BJ (cell line): ENCODE measurements around the gene GPX5. TPM values are rescaled to one million over a fixed set of nuclear protein-coding genes. Genes with fewer than 3 reads are reported as not detected.

ENCODE experiments used
- CTCF ChIA-PET: fragments of 350-600 bp; formaldehyde crosslinking; extraction: SDS; loops from one replicate; lab custom pipeline; 2021; ENCODE audit warnings: antibody characterized with exemption, inconsistent platforms; lab: Yijun Ruan, JAX
- POLR2A ChIA-PET: fragments of 300-600 bp; sonication (Branson Sonifier 250); formaldehyde crosslinking; extraction: SDS; loops from one replicate; lab custom pipeline; 2021; ENCODE audit warnings: antibody characterized with exemption; lab: Charles Lee
- DNase-seq: peaks from one replicate; pipeline ENCODE4 v3.0.0-alpha.2; 2011; ENCODE audit warnings: low read depth
- H3K27me3 ChIP-seq: 2 replicates; pipeline ENCODE4 v1.6.0; 2011; ENCODE audit warnings: low read length; ENCODE audit not compliant: control insufficient read depth, insufficient read depth
- H3K36me3 ChIP-seq: 2 replicates; pipeline ENCODE4 v1.5.1; 2011; ENCODE audit warnings: low read length; ENCODE audit not compliant: control insufficient read depth, insufficient read depth
- H3K4me3 ChIP-seq: 2 replicates; pipeline ENCODE4 v1.5.1; 2011; ENCODE audit warnings: low read depth, mild to moderate bottlenecking, control low read depth, low read length
- CTCF ChIP-seq: IDR thresholded peaks from 2 replicates; pipeline ENCODE4 v1.5.1; 2011; ENCODE audit warnings: low read depth, mild to moderate bottlenecking, control low read depth, inconsistent platforms, low read length, moderate library complexity; ENCODE audit not compliant: insufficient read depth
- polyA plus RNA-seq: library from polyadenylated mRNA; depleted of rRNA; stranded (reverse); fragments of >200 nt; gene quantifications from 2 replicates; pipeline ENCODE4 v1.2.3, GENCODE V29; 2011

The GPX5 gene
- polyA plus RNA-seq, 1 experiment, result not detected

- ChIA-PET CTCF (no interaction called here), POLR2A (no interaction called here)
- Histone ChIP-seq H3K36me3 (no peaks in the 10 kb centered on the region), H3K27me3 (no peaks in the 10 kb centered on the region), H3K4me3 (no peak overlapping the region)
- DNase-seq, result no peak
- TF ChIP-seq CTCF, result no peak
Observed at GRCh38 chr6:28534306-28534705, 8.6 kb downstream of the GPX5 start.

DNA sequence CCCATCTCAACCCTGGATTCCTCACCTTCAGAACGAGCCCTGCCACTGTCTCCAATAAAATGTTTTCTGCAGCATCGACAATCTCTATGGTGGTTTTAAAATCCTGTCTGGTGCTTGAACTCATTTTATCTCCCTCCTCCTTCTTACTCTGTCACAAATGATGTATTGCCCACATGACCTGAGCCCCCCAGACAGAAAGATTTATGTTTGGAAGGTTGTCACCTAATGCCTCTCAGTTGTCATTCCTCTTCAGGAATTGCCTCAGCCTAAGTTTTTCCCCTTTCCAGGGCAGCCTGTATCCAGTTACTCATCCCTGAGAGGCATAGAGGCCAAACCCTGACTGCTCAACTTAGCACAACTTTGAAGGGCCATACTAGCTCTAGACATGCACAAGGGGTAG is 9.2 kb downstream of the GPX5 start:
- ChIA-PET CTCF (no interaction called here), POLR2A (no interaction called here)
- no peak overlapping the region for H3K4me3 ChIP-seq
- no peaks in the 10 kb centered on the region for H3K27me3 ChIP-seq
- no peaks in the 10 kb centered on the region for H3K36me3 ChIP-seq
- TF ChIP-seq CTCF, result no peak
- DNase-seq, result no peak

DNA sequence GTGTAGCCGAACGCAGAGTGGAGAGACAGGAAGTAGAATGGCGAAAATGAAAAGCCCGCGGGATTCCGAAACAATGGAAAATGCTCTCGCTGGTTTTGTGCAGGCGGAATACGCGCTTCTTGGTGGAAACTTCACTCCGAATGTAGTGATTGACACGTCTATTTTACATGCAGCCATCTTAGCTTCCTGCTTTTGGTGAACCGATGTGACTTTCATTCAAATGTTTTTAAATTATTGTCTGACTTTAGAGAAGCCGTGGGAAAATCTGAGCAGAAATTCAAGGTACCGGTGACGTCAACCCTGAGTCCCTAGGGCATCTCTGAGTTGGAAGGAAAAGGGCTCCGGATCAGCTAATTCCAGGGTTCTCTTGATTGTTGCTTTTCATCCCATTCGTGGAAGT is 11.4 kb downstream of the GPX5 start:
- ChIA-PET CTCF (no interaction called here), POLR2A (no interaction called here)
- Histone ChIP-seq H3K4me3 (no peak overlapping the region), H3K36me3 (no peaks in the 10 kb centered on the region), H3K27me3 (no peaks in the 10 kb centered on the region)
- DNase-seq, result no peak
- no peak for TF ChIP-seq CTCF

GRCh38 chr6:28537509-28538140 is 11.9 kb downstream of the GPX5 start:
- Histone ChIP-seq H3K36me3 (no peaks in the 10 kb centered on the region), H3K27me3 (no peaks in the 10 kb centered on the region), H3K4me3 (no peak overlapping the region)
- TF ChIP-seq CTCF, result no peak
- POLR2A ChIA-PET, result no interaction called here
- CTCF ChIA-PET, result no interaction called here
- no peak for DNase-seq

- ChIA-PET CTCF (no interaction called here), POLR2A (no interaction called here)
- no peak for TF ChIP-seq CTCF
Observed at GRCh38 chr6:28541996-28542395, 16.3 kb downstream of the GPX5 start.

More at GRCh38 chr6:28541996-28542395, 16.3 kb downstream of the GPX5 start:
- Histone ChIP-seq H3K4me3 (no peak overlapping the region), H3K27me3 (no peaks in the 10 kb centered on the region), H3K36me3 (no peaks in the 10 kb centered on the region)
- no peak for DNase-seq
